Glomerular endothelial cell (primary cell): ENCODE results near the gene UEVLD. TPM values are rescaled to one million over a fixed set of nuclear protein-coding genes. Genes with fewer than 3 reads are reported as not detected.

Experiments
- DNase-seq: peaks from one replicate; pipeline ENCODE4 v3.0.0-alpha.2; 2011; ENCODE audit warnings: low read depth, low spot score; ENCODE audit errors: extremely low read depth
- total RNA-seq: library from RNA; depleted of rRNA; stranded (reverse); fragments of >200 nt; gene quantifications from 2 replicates; pipeline ENCODE4 v1.2.3, GENCODE V29; 2015

UEVLD gene
- total RNA-seq, 1 donor from 2014 or later: 23.6 TPM

DNA sequence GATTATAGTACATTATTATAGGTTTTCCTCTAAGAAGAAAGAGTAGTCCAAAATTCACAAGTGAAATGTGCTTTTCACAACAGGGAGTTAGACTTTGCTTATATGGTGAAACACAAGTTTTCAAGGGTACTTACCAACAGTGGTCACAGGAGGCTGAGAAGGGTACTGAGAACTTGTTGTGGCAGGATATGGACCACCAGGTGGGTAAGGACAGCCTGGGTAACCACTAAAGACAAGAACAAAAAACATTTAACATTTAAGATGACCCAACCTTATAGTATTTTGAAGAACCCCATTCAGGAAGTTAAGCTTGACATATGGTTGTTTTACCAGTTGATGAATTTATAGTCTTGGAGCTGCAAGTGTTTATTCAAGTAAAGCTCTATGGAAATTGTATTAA, 86.2 kb downstream of the UEVLD start:
- DNase-seq: no peak

DNA sequence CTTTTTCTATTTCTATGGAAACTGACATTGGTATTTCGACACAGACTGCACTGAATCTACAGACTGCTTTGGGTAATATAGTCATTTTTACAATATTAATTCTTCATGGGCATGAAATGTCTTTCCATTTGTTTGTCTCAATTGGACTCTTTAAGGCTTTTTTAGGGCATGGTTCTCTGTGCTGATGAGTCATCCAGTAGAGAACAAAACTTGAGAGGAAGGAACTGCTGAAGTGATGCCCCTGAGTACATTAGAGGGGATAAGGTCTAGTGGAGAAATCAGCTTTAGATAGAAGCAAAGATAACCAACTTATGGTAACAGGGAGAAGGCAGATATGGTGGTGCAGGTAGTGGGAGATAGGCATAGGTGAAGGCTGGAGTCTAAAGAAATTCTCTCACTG, 86.9 kb downstream of the UEVLD start:
- no peak for DNase-seq

DNA sequence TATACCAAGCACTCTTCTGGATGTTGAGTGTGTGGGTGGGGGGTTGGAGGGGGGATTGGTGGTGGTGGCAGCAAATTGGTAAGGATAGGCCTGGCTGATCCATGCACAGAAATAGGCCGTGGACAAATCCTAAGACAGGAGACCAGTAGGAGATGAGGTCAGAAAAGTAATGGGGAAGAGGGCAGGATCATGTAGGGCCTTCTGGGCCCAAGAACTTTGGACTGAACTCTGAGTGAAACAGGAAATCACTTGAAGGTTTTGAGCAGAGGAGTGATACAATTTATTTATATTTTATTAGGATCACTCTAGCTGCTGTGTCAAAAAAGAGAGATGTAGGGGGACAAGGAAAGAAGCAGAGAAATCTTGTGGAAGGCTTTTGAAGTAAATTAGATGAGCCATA, 90.5 kb downstream of the UEVLD start:
- DNase-seq: no peak

DNA sequence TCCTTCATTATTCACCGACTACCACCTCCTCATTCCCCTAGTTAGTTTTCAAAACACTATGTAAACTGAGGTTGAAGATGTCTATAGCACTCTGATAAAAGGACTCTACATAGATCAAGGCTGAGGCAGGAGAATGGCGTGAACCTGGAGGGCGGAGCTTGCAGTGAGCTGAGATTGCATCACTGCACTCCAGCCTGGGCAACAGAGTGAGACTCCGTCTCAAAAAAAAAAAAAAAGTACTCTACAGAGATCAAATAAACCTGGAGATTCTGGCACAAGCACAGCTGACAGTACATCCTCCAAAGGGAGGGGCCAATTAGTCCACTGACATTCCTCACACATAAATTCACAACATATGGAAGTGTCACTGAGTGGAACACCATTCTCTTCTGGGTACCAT, 92.8 kb downstream of the UEVLD start:
- no peak for DNase-seq

DNA sequence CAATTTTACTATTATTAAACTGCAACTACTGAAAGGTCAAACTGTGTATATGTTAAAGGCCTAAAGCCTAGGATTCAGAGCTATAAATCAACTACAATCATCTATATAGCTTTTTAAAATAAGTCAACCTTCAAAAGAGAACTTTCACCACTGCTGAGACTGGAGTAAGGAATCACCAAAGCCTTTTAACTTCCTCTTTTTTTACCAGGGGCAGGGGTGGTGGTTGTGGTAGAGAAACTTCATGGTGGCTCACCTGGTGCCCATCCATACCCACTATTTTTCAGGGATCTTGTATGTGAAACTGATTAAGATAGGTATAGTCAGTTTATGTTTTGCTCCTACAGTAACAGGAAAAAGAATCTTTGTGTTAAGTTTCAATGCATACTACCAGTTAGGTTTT, 93.3 kb downstream of the UEVLD start:
- no peak for DNase-seq

DNA sequence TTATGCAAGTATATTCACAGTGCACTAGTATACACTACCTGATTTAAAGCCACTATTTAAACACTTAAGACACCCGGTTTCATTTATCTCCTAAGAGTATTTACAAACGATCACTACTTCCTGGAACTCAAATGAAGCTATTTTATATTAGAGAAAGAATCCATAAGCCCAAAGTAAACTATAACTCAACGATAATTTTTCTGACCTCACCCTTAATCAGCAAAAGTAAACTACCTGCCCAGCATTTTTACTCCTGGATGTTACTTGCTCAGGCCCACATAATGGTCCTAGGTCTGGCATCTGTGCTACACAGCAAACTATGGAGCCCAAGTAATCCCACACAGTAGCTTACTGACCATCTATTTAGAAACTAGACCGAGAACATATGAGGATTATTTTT, 95.2 kb downstream of the UEVLD start:
- no peak for DNase-seq

DNA sequence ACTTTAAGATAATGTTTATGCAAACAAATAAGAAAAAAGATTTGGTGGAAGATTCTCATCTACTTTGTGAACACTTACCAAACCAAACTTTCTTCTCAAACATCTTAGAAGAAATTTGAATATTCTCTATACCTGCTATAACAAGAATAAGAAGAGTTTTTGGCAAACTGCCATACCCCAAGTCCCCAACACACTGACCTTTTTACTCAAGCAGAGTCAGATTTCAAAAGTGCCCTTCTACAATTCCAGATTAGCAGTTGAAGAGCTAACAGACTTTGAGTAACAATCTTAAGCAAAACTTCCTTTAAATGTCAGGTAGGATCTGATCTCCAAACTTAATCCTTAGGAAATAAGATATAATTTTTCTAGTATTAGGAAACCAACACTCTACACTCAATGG, 95.6 kb downstream of the UEVLD start:
- DNase-seq: no peak

DNA sequence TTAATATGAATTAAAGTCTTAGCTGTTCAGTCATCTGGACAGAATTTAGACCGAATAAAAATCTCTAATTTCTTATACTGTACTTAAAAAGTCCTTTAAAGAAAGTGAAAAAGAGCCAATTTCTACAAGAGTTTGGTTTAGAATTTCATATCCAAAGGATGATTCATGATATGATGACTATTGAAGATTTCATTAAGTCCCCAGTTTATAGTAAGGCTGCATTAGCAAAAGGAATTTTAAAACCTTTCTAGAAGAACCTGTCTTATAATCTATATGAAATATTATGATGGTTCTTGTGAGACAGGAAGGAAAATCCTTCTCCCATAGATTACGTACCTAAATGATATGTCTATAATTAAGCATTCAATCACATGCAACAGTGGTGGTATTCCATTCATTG, 96.6 kb downstream of the UEVLD start:
- no peak for DNase-seq

DNA sequence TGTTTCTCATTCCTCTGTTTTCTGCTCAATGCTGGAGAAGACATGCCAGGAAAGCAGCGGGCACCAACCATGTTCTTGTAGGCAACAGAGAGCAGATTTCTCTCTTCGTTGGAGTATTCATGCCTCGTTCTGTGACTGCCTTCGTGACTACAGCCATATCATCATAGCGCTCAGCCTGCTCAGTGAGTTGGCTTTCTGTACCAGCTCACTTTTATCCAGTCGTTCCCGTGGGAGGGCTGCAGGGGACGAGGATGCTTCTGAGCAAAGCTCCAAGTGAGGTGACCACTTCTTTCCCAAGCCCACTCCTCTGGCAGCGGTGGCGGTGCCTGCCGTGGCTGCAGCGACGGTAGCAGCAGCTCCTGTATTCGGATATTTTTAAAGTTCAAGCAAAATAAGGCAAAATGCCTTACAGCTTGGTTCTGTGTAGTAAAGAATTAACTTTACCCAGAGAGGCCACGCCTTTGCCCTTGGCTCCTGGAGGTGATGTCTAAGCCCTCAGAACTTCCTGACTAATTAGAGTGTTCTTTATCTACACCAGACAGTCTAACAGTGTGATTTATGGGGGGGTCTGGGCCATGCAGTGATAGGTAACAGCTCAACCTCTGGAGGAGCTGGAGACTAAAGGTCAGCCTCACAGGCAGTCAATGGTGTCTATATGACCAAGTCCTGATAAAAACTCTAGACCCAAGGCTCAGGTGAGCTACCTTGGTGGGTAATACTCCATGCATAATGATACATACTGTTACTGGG, 97.6 kb downstream of the UEVLD start:
- DNase-seq: no peak

DNA sequence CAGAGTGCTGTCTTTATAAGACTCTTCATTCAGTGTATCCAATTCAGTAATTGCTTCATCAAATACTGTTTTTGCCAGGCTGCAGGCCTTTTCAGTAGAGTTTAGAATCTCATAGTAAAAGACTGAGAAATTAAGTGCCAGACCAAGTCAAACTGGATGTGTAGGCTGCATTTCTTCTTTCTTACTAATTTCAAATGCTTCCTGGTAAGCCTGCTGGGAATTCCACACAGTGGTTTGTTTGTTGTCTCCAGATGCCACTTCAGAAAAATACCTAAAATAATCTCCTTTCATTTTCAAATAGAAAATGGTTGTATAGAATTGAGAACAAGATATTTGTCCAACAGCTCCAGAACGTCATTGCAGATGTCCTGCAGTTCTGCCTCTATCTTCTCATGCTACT, 98.2 kb downstream of the UEVLD start:
- no peak for DNase-seq

DNA sequence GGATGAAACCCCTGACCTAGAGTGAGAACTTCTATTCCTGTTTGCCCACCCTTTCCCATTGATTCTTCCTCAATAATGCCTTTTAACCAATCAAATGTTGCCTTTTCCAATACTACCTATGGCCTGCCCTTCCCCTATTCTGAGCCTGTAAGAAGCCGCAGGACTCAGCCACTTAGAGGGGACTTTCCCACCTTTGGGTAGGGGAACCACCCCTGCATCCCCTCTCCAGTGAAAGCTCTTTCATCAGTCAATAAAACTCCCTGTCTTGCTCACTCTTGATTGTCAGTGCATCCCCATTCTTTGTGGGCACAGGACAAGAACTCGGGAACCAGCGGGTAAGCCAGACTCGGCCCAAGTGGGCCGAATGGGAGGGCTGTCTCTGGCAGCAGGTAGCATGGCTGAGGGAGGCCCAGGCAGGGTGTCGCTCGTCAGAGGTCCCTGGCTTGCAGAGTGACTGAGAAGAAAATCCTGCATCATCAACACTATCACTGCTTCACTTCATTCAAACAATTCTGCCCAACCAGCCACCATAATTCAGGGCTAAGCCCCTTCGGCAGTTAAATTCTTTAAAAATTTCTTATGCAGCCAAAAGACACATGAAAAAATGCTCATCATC, 102.5 kb downstream of the UEVLD start:
- DNase-seq: no peak

Other genes starting within 250 kb of the UEVLD start
- 520 and 576 TPM in 2 replicates for gene LDHA, start 194.2 kb downstream of the UEVLD start, total RNA-seq
- not detected in 2 replicates for gene LDHC, start 176.4 kb downstream of the UEVLD start, total RNA-seq
- gene LDHAL6A, start 132.9 kb downstream of the UEVLD start, total RNA-seq: not detected in 2 replicates
- gene TSG101, start 61.8 kb downstream of the UEVLD start, total RNA-seq: 91.4 and 114 TPM in 2 replicates
- 1.4 TPM in 1 of 2 replicates, not detected in the other for gene MISFA, start 11.1 kb upstream of the UEVLD start, total RNA-seq
- gene SPTY2D1, start 45.6 kb upstream of the UEVLD start, total RNA-seq: 17.3 and 21.1 TPM in 2 replicates
- gene TMEM86A, start 110.0 kb upstream of the UEVLD start, total RNA-seq: 2.3 and 2.9 TPM in 2 replicates
- gene IGSF22, start 137.5 kb upstream of the UEVLD start, total RNA-seq: 0.06 TPM in 1 of 2 replicates, not detected in the other
- gene PTPN5, start 203.1 kb upstream of the UEVLD start, total RNA-seq: 0.34 TPM in 1 of 2 replicates, not detected in the other